IPS-20b (cell line): ENCODE data around the gene METTL13.

Experiments
- H3K27ac ChIP-seq: one replicate; pipeline ENCODE4 v1.5.1; 2013; ENCODE audit warnings: low read length
- H3K27me3 ChIP-seq: 2 replicates; pipeline ENCODE4 v1.6.1; 2013; ENCODE audit warnings: mild to moderate bottlenecking, low read length, inconsistent platforms; ENCODE audit not compliant: insufficient read depth
- H3K36me3 ChIP-seq: 2 replicates; pipeline ENCODE4 v1.6.1; 2013; ENCODE audit warnings: low read depth, mild to moderate bottlenecking, inconsistent platforms, low read length, moderate library complexity; ENCODE audit not compliant: insufficient read depth
- H3K4me1 ChIP-seq: 2 replicates; pipeline ENCODE4 v1.6.1; 2013; ENCODE audit warnings: mild to moderate bottlenecking, control low read depth, inconsistent platforms, low read length, moderate library complexity; ENCODE audit not compliant: insufficient read depth
- H3K4me3 ChIP-seq: 2 replicates; pipeline ENCODE4 v1.5.1; 2013; ENCODE audit warnings: mild to moderate bottlenecking, low read length, inconsistent platforms
- H3K9ac ChIP-seq: 2 replicates; pipeline ENCODE4 v1.6.1; 2013; ENCODE audit warnings: low read depth, mild to moderate bottlenecking, inconsistent platforms, low read length, moderate library complexity
- H3K9me3 ChIP-seq: 2 replicates; pipeline ENCODE4 v1.6.1; 2013; ENCODE audit warnings: mild to moderate bottlenecking, low read depth, low read length, inconsistent platforms; ENCODE audit not compliant: insufficient read depth

Gene METTL13

DNA sequence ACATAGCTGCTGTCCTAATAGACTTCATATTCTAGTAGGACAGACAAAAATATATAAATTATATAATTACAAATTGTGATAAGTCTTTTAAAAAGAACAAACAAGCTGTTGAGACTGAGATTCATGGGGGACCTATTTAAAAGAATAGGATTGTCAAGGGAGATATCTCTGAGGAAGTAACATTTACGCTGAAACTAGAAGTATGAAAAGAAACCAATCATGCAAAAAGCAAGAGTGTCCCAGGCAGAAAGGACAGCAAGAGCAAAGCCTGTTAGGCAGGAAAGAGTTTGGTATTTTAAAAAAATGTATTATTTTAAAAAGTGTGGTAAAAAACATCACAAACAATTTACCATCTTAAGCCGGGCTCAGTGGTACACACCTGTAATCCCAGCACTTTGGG is 9.1 kb upstream of the METTL13 start:
- H3K4me1 ChIP-seq, result no peaks in the 10 kb centered on the region
- H3K9me3 ChIP-seq, result no peaks in the 10 kb centered on the region
- H3K36me3 ChIP-seq, result no peaks in the 10 kb centered on the region
- no peak overlapping the region for H3K27ac ChIP-seq
- H3K27me3 ChIP-seq, result no peaks in the 10 kb centered on the region
- no peak overlapping the region for H3K4me3 ChIP-seq
- no peak overlapping the region for H3K9ac ChIP-seq

GRCh38 chr1:171780583-171781175 is 781 bp upstream of the METTL13 start:
- H3K36me3 ChIP-seq, result peaks cover 27% of the 10 kb centered on the region
- H3K27me3 ChIP-seq, result no peaks in the 10 kb centered on the region
- H3K27ac ChIP-seq, result peak overlapping the region; percentile 84
- H3K9ac ChIP-seq, result peak overlapping the region; percentile 92
- no peaks in the 10 kb centered on the region for H3K4me1 ChIP-seq
- H3K4me3 ChIP-seq, result peak overlapping the region; percentile 78
- H3K9me3 ChIP-seq, result no peaks in the 10 kb centered on the region

GRCh38 chr1:171783816-171784530 is 2.5 kb downstream of the METTL13 start:
- Histone ChIP-seq H3K27ac (no peak overlapping the region), H3K9ac (no peak overlapping the region), H3K9me3 (no peaks in the 10 kb centered on the region), H3K4me1 (no peaks in the 10 kb centered on the region), H3K4me3 (no peak overlapping the region), H3K36me3 (peaks cover 60% of the 10 kb centered on the region), H3K27me3 (no peaks in the 10 kb centered on the region)

DNA sequence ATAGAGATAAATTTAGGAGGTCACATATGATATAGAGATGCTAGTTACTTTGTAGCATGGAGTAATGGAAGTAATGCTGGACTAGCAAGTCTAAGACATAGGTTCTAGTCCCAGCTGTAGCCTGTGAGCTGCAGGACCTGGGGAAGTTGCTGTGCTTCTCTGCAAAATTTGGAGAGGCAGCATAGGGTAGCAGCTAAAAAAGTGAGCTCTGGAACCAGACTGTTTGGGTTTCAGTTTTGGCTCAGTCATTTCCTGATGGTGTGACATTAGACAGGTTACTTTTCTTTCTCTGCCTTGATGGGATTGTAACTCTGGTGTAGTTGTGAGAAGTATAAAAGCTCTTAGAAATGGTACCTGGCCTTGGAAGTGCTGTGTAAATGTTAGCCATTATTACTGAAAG is 3.3 kb downstream of the METTL13 start:
- Histone ChIP-seq H3K27ac (no peak overlapping the region), H3K4me3 (no peak overlapping the region), H3K4me1 (no peaks in the 10 kb centered on the region), H3K9me3 (no peaks in the 10 kb centered on the region), H3K9ac (no peak overlapping the region), H3K36me3 (peaks cover 68% of the 10 kb centered on the region), H3K27me3 (no peaks in the 10 kb centered on the region)

- H3K36me3 ChIP-seq, result peaks cover 78% of the 10 kb centered on the region
- no peak overlapping the region for H3K9ac ChIP-seq
- H3K27ac ChIP-seq, result no peak overlapping the region
- H3K4me3 ChIP-seq, result no peak overlapping the region
- no peaks in the 10 kb centered on the region for H3K4me1 ChIP-seq
- no peaks in the 10 kb centered on the region for H3K9me3 ChIP-seq
- no peaks in the 10 kb centered on the region for H3K27me3 ChIP-seq
Measured at GRCh38 chr1:171785766-171786165, 4.3 kb downstream of the METTL13 start.

DNA sequence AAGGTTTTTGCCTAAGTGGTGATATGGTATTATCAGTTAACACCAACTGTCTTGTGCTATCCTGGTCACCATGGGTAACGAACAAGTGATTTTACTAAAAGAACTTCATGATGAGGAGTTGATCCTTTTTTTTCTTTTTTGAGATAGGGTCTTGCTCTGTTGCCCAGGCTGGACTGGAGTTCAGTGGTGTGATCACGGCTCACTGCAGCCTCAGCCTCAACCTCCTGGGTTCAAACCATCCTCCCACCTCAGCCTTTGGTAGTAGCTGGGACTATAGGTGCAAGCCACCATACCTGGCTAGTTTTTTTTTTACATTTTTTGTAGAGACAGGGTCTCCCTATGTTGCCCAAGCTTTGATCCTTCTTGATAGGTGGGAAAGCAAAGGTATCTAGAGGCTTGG is 5.1 kb downstream of the METTL13 start:
- Histone ChIP-seq H3K4me3 (no peak overlapping the region), H3K9ac (no peak overlapping the region), H3K36me3 (peaks cover 86% of the 10 kb centered on the region), H3K9me3 (no peaks in the 10 kb centered on the region), H3K27ac (no peak overlapping the region), H3K27me3 (no peaks in the 10 kb centered on the region), H3K4me1 (no peaks in the 10 kb centered on the region)

- Histone ChIP-seq H3K4me1 (no peaks in the 10 kb centered on the region), H3K4me3 (no peak overlapping the region), H3K27ac (no peak overlapping the region), H3K36me3 (peaks cover 99% of the 10 kb centered on the region), H3K9me3 (no peaks in the 10 kb centered on the region), H3K9ac (no peak overlapping the region), H3K27me3 (no peaks in the 10 kb centered on the region)
Measured at GRCh38 chr1:171787686-171788480, 6.4 kb downstream of the METTL13 start.

DNA sequence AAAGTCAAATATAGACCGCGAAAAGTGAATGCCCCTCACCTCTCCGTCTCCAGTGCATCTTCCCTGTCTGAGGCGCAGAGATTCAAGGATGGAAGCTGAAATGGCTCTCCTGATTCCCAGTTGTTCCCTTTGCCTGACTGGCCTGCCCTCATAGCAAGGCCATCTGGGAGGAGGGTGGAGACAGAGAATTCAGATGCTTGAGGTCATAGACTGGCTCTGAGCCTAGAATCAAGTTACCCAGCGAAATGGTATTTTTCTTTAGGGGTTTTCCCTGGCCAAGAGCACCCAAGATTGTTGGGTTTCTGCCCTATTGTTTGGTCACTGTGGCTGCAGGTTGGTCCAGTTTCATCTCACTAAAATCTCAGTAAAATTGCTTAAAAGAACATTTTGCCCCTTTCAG is 7.2 kb downstream of the METTL13 start:
- H3K4me1 ChIP-seq, result no peaks in the 10 kb centered on the region
- no peak overlapping the region for H3K9ac ChIP-seq
- peaks cover 100% of the 10 kb centered on the region for H3K36me3 ChIP-seq
- H3K9me3 ChIP-seq, result no peaks in the 10 kb centered on the region
- H3K4me3 ChIP-seq, result no peak overlapping the region
- H3K27ac ChIP-seq, result no peak overlapping the region
- H3K27me3 ChIP-seq, result no peaks in the 10 kb centered on the region

GRCh38 chr1:171790318-171790717 is 8.9 kb downstream of the METTL13 start:
- Histone ChIP-seq H3K4me1 (no peaks in the 10 kb centered on the region), H3K9me3 (no peaks in the 10 kb centered on the region), H3K27ac (no peak overlapping the region), H3K9ac (no peak overlapping the region), H3K27me3 (no peaks in the 10 kb centered on the region), H3K36me3 (peaks cover 100% of the 10 kb centered on the region), H3K4me3 (no peak overlapping the region)

DNA sequence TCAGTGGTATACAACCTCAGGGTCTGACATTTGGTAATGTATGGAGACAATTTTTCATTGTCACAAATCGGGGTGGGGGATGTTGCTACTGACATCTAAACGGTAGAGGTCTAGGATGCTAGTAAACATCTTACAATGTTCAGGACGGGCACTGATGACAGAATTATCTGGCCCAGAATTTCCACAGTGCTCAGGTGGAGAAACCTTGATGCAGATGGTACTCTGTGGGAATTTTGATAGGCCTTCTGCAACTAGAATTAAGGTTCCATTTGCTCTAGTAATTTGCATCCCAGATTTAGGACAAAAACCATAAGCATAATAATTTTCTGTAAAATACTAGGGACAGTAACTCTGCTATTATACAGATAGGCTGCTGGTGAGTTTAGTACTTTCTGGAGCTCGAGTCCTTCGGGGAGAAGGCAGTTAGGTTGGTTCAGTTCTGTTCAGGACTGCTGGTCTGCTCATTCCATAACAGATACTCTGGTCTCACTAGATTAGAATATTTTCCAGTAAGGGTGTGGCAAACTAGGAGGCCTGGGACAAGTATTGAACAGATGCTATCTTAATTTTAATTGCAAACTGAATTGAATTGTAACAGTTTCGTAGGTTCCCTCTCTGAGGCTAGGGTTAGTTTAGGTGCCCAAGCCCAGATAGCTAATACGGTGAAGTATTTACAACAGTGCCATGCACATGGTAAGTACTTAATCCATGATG is 11.4 kb downstream of the METTL13 start:
- Histone ChIP-seq H3K9ac (no peak overlapping the region), H3K4me3 (no peak overlapping the region), H3K27ac (no peak overlapping the region), H3K4me1 (no peaks in the 10 kb centered on the region), H3K36me3 (peaks cover 100% of the 10 kb centered on the region), H3K9me3 (no peaks in the 10 kb centered on the region), H3K27me3 (no peaks in the 10 kb centered on the region)

- H3K27ac ChIP-seq, result no peak overlapping the region
- H3K36me3 ChIP-seq, result peaks cover 98% of the 10 kb centered on the region
- no peak overlapping the region for H3K4me3 ChIP-seq
- no peaks in the 10 kb centered on the region for H3K27me3 ChIP-seq
- no peaks in the 10 kb centered on the region for H3K9me3 ChIP-seq
- H3K4me1 ChIP-seq, result no peaks in the 10 kb centered on the region
- no peak overlapping the region for H3K9ac ChIP-seq
Measured at GRCh38 chr1:171793636-171794035, 12.2 kb downstream of the METTL13 start.
